Endodermal cell (in vitro differentiated cells): ENCODE data around the gene IQCN. TPM values are rescaled to one million over a fixed set of nuclear protein-coding genes. Genes with fewer than 3 reads are reported as not detected.
"Not testable (repeated sequence)": the region's sequence is repeated elsewhere in the genome, so short reads cannot be mapped to it uniquely, and the experiment has no call there.

Source experiments
- DNase-seq: peaks from one replicate; pipeline ENCODE4 v3.0.0-alpha.2; 2017
- H3K27ac ChIP-seq: 2 replicates; pipeline ENCODE4 v1.5.1; 2013; ENCODE audit warnings: mild to moderate bottlenecking, low read depth, low read length, moderate library complexity
- H3K27me3 ChIP-seq: 2 replicates; pipeline ENCODE4 v1.6.1; 2013; ENCODE audit warnings: mild to moderate bottlenecking, low read length, moderate library complexity; ENCODE audit not compliant: insufficient read depth, control insufficient read depth, poor library complexity, severe bottlenecking
- H3K36me3 ChIP-seq: 2 replicates; pipeline ENCODE4 v1.7.0; 2013; ENCODE audit warnings: mild to moderate bottlenecking, low read length, moderate library complexity; ENCODE audit not compliant: control insufficient read depth, insufficient read depth
- H3K4me1 ChIP-seq: one replicate; pipeline ENCODE4 v1.7.0; 2013; ENCODE audit warnings: low read length; ENCODE audit not compliant: control insufficient read depth, insufficient read depth
- H3K4me3 ChIP-seq: 2 replicates; pipeline ENCODE4 v1.5.1; 2013; ENCODE audit warnings: mild to moderate bottlenecking, low read length, moderate library complexity
- H3K9ac ChIP-seq: 2 replicates; pipeline ENCODE4 v1.6.1; 2013; ENCODE audit warnings: mild to moderate bottlenecking, low read length, moderate library complexity; ENCODE audit not compliant: poor library complexity, severe bottlenecking; ENCODE audit errors: extremely low read depth
- H3K9me3 ChIP-seq: 2 replicates; pipeline ENCODE4 v1.6.1; 2013; ENCODE audit warnings: mild to moderate bottlenecking, low read length, moderate library complexity; ENCODE audit not compliant: control insufficient read depth
- H3K27ac Mint-ChIP-seq: 2 replicates; pipeline ENCODE4 v1.8.0; 2020; ENCODE audit warnings: mixed read lengths
- H3K27me3 Mint-ChIP-seq: 2 replicates; pipeline ENCODE4 v1.8.0; 2021; ENCODE audit warnings: mild to moderate bottlenecking, mixed read lengths; ENCODE audit not compliant: insufficient read depth
- H3K36me3 Mint-ChIP-seq: 2 replicates; pipeline ENCODE4 v1.8.0; 2020; ENCODE audit warnings: low read depth, mixed read lengths
- H3K4me1 Mint-ChIP-seq: 2 replicates; pipeline ENCODE4 v1.8.0; 2020; ENCODE audit warnings: mixed read lengths
- H3K4me3 Mint-ChIP-seq: 2 replicates; pipeline ENCODE4 v1.8.0; 2020; ENCODE audit warnings: mild to moderate bottlenecking, moderate library complexity, mixed read lengths
- H3K9me3 Mint-ChIP-seq: 2 replicates; pipeline ENCODE4 v1.8.0; 2020; ENCODE audit warnings: mild to moderate bottlenecking, mixed read lengths
- WGBS, 2 experiments: methylation state at CpG; one replicate each; pipeline versions ENCODE4 v1.1.5 to v1.1.7; 2013; ENCODE audit warnings: missing lambda C conversion rate in 2 of 2, mixed read lengths in 1 of 2; ENCODE audit not compliant: insufficient coverage in 1 of 2, insufficient read length in 1 of 2; 5-methylcytosine and 5-hydroxymethylcytosine counted together
- microRNA-seq: library from miRNA; unstranded; fragments of <30 nt; microRNA quantifications from one replicate; pipeline ENCODE4 v1.2.0, GENCODE V29; 2020; ENCODE audit warnings: borderline microRNAs expressed
- total RNA-seq, 2 donors: library from RNA; stranded (reverse); fragmentation: NEBNext Ultra II Directional in 1 of 2; extraction: Animal tissue kit (Norgen Biotek cat#: 25700) in 1 of 2; gene quantifications; 2 replicates in 1 of 2; 3 replicates in 1 of 2; pipeline ENCODE4 v1.2.1, GENCODE V29; 2021
- TF ChIP-seq, protein P1 (sequence below): fragments of 200-600 bp; sonication (generic); conservative IDR thresholded peaks from 2 replicates; pipeline ENCODE4 v1.5.0; 2021; ENCODE audit warnings: antibody characterized with exemption, mild to moderate bottlenecking

IQCN gene
- total RNA-seq, 2 donors from 2014 or later, result 2.4 to 3.3 TPM

DNA sequence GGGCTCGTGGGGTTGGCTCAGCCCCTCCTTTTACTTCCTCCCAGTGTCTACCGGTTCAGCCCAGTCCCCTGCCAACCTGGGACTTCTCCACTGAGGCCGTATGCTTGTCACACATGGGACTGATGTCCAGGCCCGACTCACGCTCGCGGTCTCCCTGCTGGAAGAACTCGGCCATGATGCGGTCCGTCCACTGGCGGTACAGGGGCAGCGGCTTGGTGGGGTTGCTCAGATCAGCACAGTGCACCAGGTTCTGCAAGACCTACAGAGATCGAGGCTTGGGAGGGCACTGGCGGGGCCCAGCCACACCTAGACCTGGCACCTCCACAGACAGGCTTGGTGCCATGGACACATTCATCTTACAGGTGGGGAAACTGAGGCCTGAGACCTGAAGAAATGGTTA lies 62.6 kb downstream of the IQCN start:
- H3K27me3 ChIP-seq, result no peaks in the 10 kb centered on the region
- WGBS, 2 experiments, result 92 to 98% methylated on average over 13 to 14 of the region's 14 CpGs
- H3K4me1 ChIP-seq, result no peaks in the 10 kb centered on the region
- no peaks in the 10 kb centered on the region for H3K36me3 ChIP-seq
- no peak overlapping the region for H3K27ac ChIP-seq
- TF ChIP-seq, protein P1, sequence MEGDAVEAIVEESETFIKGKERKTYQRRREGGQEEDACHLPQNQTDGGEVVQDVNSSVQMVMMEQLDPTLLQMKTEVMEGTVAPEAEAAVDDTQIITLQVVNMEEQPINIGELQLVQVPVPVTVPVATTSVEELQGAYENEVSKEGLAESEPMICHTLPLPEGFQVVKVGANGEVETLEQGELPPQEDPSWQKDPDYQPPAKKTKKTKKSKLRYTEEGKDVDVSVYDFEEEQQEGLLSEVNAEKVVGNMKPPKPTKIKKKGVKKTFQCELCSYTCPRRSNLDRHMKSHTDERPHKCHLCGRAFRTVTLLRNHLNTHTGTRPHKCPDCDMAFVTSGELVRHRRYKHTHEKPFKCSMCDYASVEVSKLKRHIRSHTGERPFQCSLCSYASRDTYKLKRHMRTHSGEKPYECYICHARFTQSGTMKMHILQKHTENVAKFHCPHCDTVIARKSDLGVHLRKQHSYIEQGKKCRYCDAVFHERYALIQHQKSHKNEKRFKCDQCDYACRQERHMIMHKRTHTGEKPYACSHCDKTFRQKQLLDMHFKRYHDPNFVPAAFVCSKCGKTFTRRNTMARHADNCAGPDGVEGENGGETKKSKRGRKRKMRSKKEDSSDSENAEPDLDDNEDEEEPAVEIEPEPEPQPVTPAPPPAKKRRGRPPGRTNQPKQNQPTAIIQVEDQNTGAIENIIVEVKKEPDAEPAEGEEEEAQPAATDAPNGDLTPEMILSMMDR, result no peak
- H3K9me3 Mint-ChIP-seq, result no peaks in the 10 kb centered on the region
- H3K27ac Mint-ChIP-seq, result no peak overlapping the region
- no peaks in the 10 kb centered on the region for H3K4me1 Mint-ChIP-seq
- H3K4me3 Mint-ChIP-seq, result no peak overlapping the region
- H3K9ac ChIP-seq, result no peak overlapping the region
- H3K27me3 Mint-ChIP-seq, result peaks cover 2% of the 10 kb centered on the region
- no peaks in the 10 kb centered on the region for H3K9me3 ChIP-seq
- no peak for DNase-seq
- H3K36me3 Mint-ChIP-seq, result no peaks in the 10 kb centered on the region
- H3K4me3 ChIP-seq, result no peak overlapping the region

DNA sequence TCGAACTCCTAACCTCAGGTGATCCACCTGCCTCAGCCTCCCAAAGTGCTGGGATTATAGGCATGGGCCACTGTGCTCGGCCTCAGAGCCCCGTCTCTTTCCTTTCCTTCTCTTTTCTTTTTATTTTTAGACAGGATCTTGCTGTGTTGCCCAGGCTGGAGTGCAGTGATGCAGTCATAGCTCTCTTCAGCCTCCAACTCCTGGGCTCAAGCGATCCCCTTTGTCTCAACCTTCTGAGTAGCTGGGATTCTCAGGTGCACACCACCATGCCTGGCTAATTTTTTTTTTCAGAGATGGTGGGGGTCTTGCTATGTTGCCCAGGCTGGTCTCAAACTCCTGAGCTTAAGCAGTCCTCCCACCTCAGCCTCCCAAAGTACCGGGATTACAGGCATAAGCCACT lies 64.3 kb downstream of the IQCN start:
- H3K27me3 Mint-ChIP-seq, H3K27ac ChIP-seq: not testable (repeated sequence)

DNA sequence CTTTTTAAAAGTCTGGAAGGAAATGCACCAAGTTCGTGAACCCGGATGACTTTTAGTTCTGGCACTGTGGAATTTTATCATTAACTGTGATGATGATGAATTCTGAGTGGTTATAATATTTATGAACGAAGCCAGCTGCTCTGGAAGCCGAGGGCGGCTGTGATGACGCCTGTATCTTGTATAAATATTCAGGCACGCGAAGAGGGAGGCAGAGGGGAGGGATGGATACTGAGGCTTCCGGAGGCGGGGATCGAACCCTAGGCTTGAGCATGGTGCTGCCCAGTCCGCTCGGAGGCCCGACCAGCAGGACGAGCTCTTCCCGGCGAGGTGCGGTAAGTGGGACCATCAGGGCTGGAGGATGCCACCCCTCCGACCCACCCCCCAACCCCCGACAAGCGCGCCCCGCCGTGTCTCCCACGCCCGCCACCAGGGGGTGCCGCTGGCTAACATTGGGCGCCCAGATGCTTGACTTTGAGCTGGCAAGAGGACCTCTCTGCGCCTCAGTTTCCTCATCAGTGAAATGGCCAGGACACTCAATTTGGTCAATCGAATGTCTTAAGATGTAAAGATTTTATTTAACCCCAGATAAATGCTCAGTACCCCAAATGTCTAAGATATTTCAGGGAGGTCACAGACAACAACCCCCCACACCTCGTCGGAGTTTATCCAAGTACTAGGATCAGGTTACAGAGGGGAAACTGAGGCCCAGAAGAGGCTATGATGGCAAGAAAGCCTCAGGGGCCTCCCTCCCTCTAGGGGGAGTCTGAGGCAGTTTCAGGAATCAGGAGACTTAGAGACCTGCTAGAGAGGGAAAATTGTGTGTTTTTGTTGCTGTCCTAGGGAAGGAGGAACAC lies 65.9 kb downstream of the IQCN start:
- Mint-ChIP-seq H3K4me3 (no peak overlapping the region), H3K36me3 (no peaks in the 10 kb centered on the region), H3K4me1 (peaks cover 3% of the 10 kb centered on the region), H3K9me3 (no peaks in the 10 kb centered on the region), H3K27ac (no peak overlapping the region), H3K27me3 (peaks cover 5% of the 10 kb centered on the region)
- DNase-seq, result peak; percentile 87
- Histone ChIP-seq H3K4me3 (no peak overlapping the region), H3K27me3 (peaks cover under 1% of the 10 kb centered on the region), H3K36me3 (no peaks in the 10 kb centered on the region), H3K9me3 (no peaks in the 10 kb centered on the region), H3K27ac (no peak overlapping the region), H3K4me1 (no peaks in the 10 kb centered on the region), H3K9ac (no peak overlapping the region)
- WGBS, 2 experiments, result 47 to 71% methylated on average over 17 to 32 of the region's 32 CpGs
- TF ChIP-seq, protein P1, result peak; percentile 80

More for the DNA sequence above, 64.3 kb downstream of the IQCN start:
- not testable (repeated sequence) for DNase-seq, H3K9ac ChIP-seq, H3K4me3 ChIP-seq, H3K36me3 ChIP-seq, H3K4me3 Mint-ChIP-seq, H3K4me1 ChIP-seq, H3K9me3 Mint-ChIP-seq, H3K4me1 Mint-ChIP-seq, H3K9me3 ChIP-seq, H3K27ac Mint-ChIP-seq, H3K27me3 ChIP-seq, H3K36me3 Mint-ChIP-seq
- 90 to 92% methylated on average over 4 to 5 of the region's 5 CpGs for WGBS, 2 experiments

Small RNA genes within 50 kb of the gene (microRNA-seq; reads per million reads assigned to microRNA genes)
- gene MIR3188, result not detected

Other genes starting within 250 kb of the IQCN start
- not detected for gene IL12RB1, start 187.5 kb downstream of the IQCN start, total RNA-seq
- gene MAST3, start 176.7 kb downstream of the IQCN start, total RNA-seq, result 10 to 100 TPM; 13.0 to 15.1 TPM
- gene PIK3R2, start 121.3 kb downstream of the IQCN start, total RNA-seq, result 10 to 100 TPM; 52.9 to 58.8 TPM
- gene IFI30, start 100.6 kb downstream of the IQCN start, total RNA-seq, result 10 to 100 TPM; 10.6 to 11.0 TPM
- gene MPV17L2, start 81.2 kb downstream of the IQCN start, total RNA-seq, result 10 to 100 TPM; 20.9 to 21.8 TPM
- gene RAB3A, start 70.4 kb downstream of the IQCN start, total RNA-seq, result 1 to 10 TPM; 3.6 to 3.9 TPM
- gene PDE4C, start 48.0 kb downstream of the IQCN start, total RNA-seq, result 1 to 10 TPM; 1.1 to 2.4 TPM
- 100 to 1,000 TPM; 112 to 148 TPM for gene JUND, start 7.2 kb upstream of the IQCN start, total RNA-seq
- gene LSM4, start 48.6 kb upstream of the IQCN start, total RNA-seq, result 100 to 1,000 TPM; 252 to 276 TPM
- 1 to 10 TPM; 7.7 to 9.0 TPM for gene PGPEP1, start 66.1 kb upstream of the IQCN start, total RNA-seq
- 1 to 10 TPM in 1 of 2 donors, under 1 TPM in 1; 0.90 to 2.2 TPM for gene GDF15, start 111.7 kb upstream of the IQCN start, total RNA-seq
- gene LRRC25, start 123.2 kb upstream of the IQCN start, total RNA-seq, result not detected
- gene SSBP4, start 144.9 kb upstream of the IQCN start, total RNA-seq, result 10 to 100 TPM; 35.9 to 43.5 TPM
- gene ISYNA1, start 163.7 kb upstream of the IQCN start, total RNA-seq, result 100 to 1,000 TPM; 156 to 212 TPM
- gene ELL, start 247.6 kb upstream of the IQCN start, total RNA-seq, result 10 to 100 TPM; 10.9 to 15.4 TPM